ENCODE measurements around the gene TEAD1. TPM values are rescaled to one million over a fixed set of nuclear protein-coding genes. Genes with fewer than 3 reads are reported as not detected.

Gene TEAD1
- total and polyA plus RNA-seq, 10 of the 15 experiments (the other 5 are each of a cell fraction or from before 2014, with no cell fraction given): 0.01 to 0.59 (median 0.04) TPM; not detected in 6

- TF ChIP-seq SRF (IDR thresholded peaks at IDR 0.05; ENCODE audit: low read depth in 2 of 2, low read length in 2 of 2) (no peak), FOXM1 (IDR thresholded peaks at IDR 0.05; ENCODE audit: low read depth, low read length) (no peak), MXI1 (IDR thresholded peaks at IDR 0.05; ENCODE audit: low read depth, low read length) (no peak)
These were observed 9.8 kb upstream of the TEAD1 start (continued) for GRCh38 chr11:12664385-12664784.

GRCh38 chr11:12666915-12667314 lies 7.3 kb upstream of the TEAD1 start:
- no peak overlapping the region for H2AFZ ChIP-seq (ENCODE audit: control insufficient read depth, low read depth, low read length)
- intact Hi-C loops (cut with micrococcal nuclease; ENCODE audit: unreplicated experiment): no loop called here
- ChIA-PET SMC1A (ENCODE audit: uncharacterized antibody, unreplicated experiment) (no interaction called here), RAD21 (ENCODE audit: unreplicated experiment) (no interaction called here), CTCF (no interaction called here), POLR2A (no interaction called here)
- in situ Hi-C loops (cut with MboI): no loop called here
- BruUV-seq (replicated peaks): no TSS peak
- FAIRE-seq (no peak), DNase-seq (ENCODE audit: low read depth, low spot score) (no peak), ATAC-seq (no peak)
- TF ChIP-seq SPI1 (IDR thresholded peaks at IDR 0.05; ENCODE audit: borderline replicate concordance, insufficient read depth, low read depth, low read length): peak; percentile 28; the same call in 1 of the 2 replicates
- no peak for TF ChIP-seq POLR2AphosphoS5 (IDR thresholded peaks at IDR 0.05; ENCODE audit: low read length)
- no peaks in the 10 kb centered on the region for H3K79me2 ChIP-seq (ENCODE audit: control insufficient read depth, insufficient read depth, low read length)
- no peak overlapping the region for H3K4me3 ChIP-seq
- H3K9me3 ChIP-seq (replicated peaks; ENCODE audit: control insufficient read depth, insufficient read depth, low read length): no peaks in the 10 kb centered on the region
- WGBS (ENCODE audit: insufficient coverage, insufficient replicate concordance, low lambda C conversion rate, missing lambda C conversion rate): 36% methylated on average over 3 of the region's 3 CpGs
- H3K4me1 ChIP-seq (ENCODE audit: control insufficient read depth, insufficient read depth, low read length): no peaks in the 10 kb centered on the region
- no peak overlapping the region for H3K9ac ChIP-seq (ENCODE audit: control insufficient read depth, insufficient read depth, low read length)
- no peaks in the 10 kb centered on the region for H3K27me3 ChIP-seq (replicated peaks in 1 of 2; ENCODE audit: control insufficient read depth in 2 of 2, insufficient read depth in 2 of 2, low read length in 1 of 2)
- H3K4me2 ChIP-seq (ENCODE audit: control insufficient read depth, insufficient read depth): no peak overlapping the region
- no peak overlapping the region for H3K27ac ChIP-seq (ENCODE audit: control insufficient read depth, insufficient read depth)
- H4K20me1 ChIP-seq (ENCODE audit: control insufficient read depth, insufficient read depth): no peaks in the 10 kb centered on the region
- no peaks in the 10 kb centered on the region for H3K36me3 ChIP-seq (ENCODE audit: control insufficient read depth in 2 of 2, insufficient read depth in 2 of 2, low read length in 1 of 2)

- TF ChIP-seq SMAD5 (IDR thresholded peaks at IDR 0.05; ENCODE audit: low read depth) (no peak), TARDBP (IDR thresholded peaks at IDR 0.05; ENCODE audit: borderline replicate concordance) (no peak)
- FAIRE-seq: no peak
- no peak overlapping the region for H3K4me3 ChIP-seq
These were observed 6.6 kb upstream of the TEAD1 start for GRCh38 chr11:12667646-12668045.

More at GRCh38 chr11:12667646-12668045, 6.6 kb upstream of the TEAD1 start:
- Histone ChIP-seq H2AFZ (ENCODE audit: control insufficient read depth, low read depth, low read length) (no peak overlapping the region), H3K27ac (ENCODE audit: control insufficient read depth, insufficient read depth) (no peak overlapping the region), H3K9ac (ENCODE audit: control insufficient read depth, insufficient read depth, low read length) (no peak overlapping the region), H3K27me3 (replicated peaks in 1 of 2; ENCODE audit: control insufficient read depth in 2 of 2, insufficient read depth in 2 of 2, low read length in 1 of 2) (no peaks in the 10 kb centered on the region), H4K20me1 (ENCODE audit: control insufficient read depth, insufficient read depth) (no peaks in the 10 kb centered on the region), H3K4me1 (ENCODE audit: control insufficient read depth, insufficient read depth, low read length) (no peaks in the 10 kb centered on the region), H3K36me3 (ENCODE audit: control insufficient read depth in 2 of 2, insufficient read depth in 2 of 2, low read length in 1 of 2) (no peaks in the 10 kb centered on the region), H3K4me2 (ENCODE audit: control insufficient read depth, insufficient read depth) (no peak overlapping the region), H3K79me2 (ENCODE audit: control insufficient read depth, insufficient read depth, low read length) (no peaks in the 10 kb centered on the region), H3K9me3 (replicated peaks; ENCODE audit: control insufficient read depth, insufficient read depth, low read length) (no peaks in the 10 kb centered on the region)
- no peak for DNase-seq (ENCODE audit: low read depth, low spot score)
- intact Hi-C loops (cut with micrococcal nuclease; ENCODE audit: unreplicated experiment) (no loop called here), in situ Hi-C loops (cut with MboI) (no loop called here)
- SMC1A ChIA-PET (ENCODE audit: uncharacterized antibody, unreplicated experiment): no interaction called here
- POLR2A ChIA-PET: no interaction called here
- 0% methylated on average over 1 of the region's 1 CpG for WGBS (ENCODE audit: insufficient coverage, insufficient replicate concordance, low lambda C conversion rate, missing lambda C conversion rate)
- ATAC-seq: no peak
- RAD21 ChIA-PET (ENCODE audit: unreplicated experiment): no interaction called here
- CTCF ChIA-PET: no interaction called here
- no TSS peak for BruUV-seq (replicated peaks)
